Kidney (tissue), 14 donors: ENCODE data around the gene ASB1. TPM values are rescaled to one million over a fixed set of nuclear protein-coding genes. Genes with fewer than 3 reads are reported as not detected.

Experiments used
- DNase-seq, 5 donors: peaks; one replicate each; pipeline ENCODE4 v3.0.0-alpha.2; 2013 to 2020
- FAIRE-seq: peaks from 2 replicates; lab custom pipeline; 2012; peaks lifted over from hg19 to GRCh38; lab: Jason Lieb, UNC
- H3K27ac ChIP-seq, 2 donors: one replicate each; pipeline ENCODE4 v1.7.0; 2013; ENCODE audit warnings: low read depth in 2 of 2, low read length in 2 of 2, inconsistent platforms in 1 of 2
- H3K27me3 ChIP-seq: one replicate; pipeline ENCODE4 v1.7.1; 2013; ENCODE audit warnings: low read length, inconsistent platforms; ENCODE audit not compliant: control insufficient read depth, insufficient read depth
- H3K36me3 ChIP-seq, 3 donors: one replicate each; pipeline versions ENCODE4 v1.7.0 to v1.7.1; 2013; ENCODE audit warnings: low read length in 3 of 3, control low read depth in 1 of 3, inconsistent platforms in 1 of 3; ENCODE audit not compliant: insufficient read depth in 3 of 3, control insufficient read depth in 2 of 3
- H3K4me1 ChIP-seq, 3 donors: one replicate each; pipeline versions ENCODE4 v1.7.0 to v1.7.1; 2013; ENCODE audit warnings: low read length in 3 of 3, inconsistent platforms in 1 of 3, low read depth in 1 of 3; ENCODE audit not compliant: control insufficient read depth in 2 of 3, insufficient read depth in 2 of 3
- H3K4me3 ChIP-seq, 3 donors: one replicate each; pipeline versions ENCODE4 v1.7.0 to v1.8.1; 2013; ENCODE audit warnings: low read length in 3 of 3, control low read depth in 1 of 3, inconsistent platforms in 1 of 3
- H3K9ac ChIP-seq, 3 donors: one replicate each; pipeline versions ENCODE4 v1.7.0 to v1.7.1; 2013; ENCODE audit warnings: low read length in 3 of 3, control low read depth in 1 of 3, inconsistent platforms in 1 of 3
- H3K9me3 ChIP-seq, 3 donors: one replicate each; pipeline versions ENCODE4 v1.7.0 to v1.7.1; 2013; ENCODE audit warnings: low read length in 3 of 3, control low read depth in 1 of 3, inconsistent platforms in 1 of 3; ENCODE audit not compliant: control insufficient read depth in 2 of 3, insufficient read depth in 1 of 3
- CTCF ChIP-seq: IDR thresholded peaks from 3 replicates; pipeline ENCODE4 v1.5.1; 2012; ENCODE audit warnings: mild to moderate bottlenecking, moderate library complexity, borderline replicate concordance; ENCODE audit not compliant: insufficient read depth; ENCODE audit errors: extremely low read depth
- intact Hi-C: fragments of 100-400 bp; cut with DNase I; formaldehyde crosslinking; loops from one replicate; pipeline ENCODE4 v1.11.1; 2022
- polyA plus RNA-seq: library from polyadenylated mRNA; stranded (reverse); fragments of 350-450 nt; fragmentation: Illumina TruSeq; extraction: RNeasy Lipid Tissue Mini Kit (QIAGEN cat#74804); gene quantifications from one replicate; pipeline ENCODE4 v1.2.3, GENCODE V29; 2014; ENCODE audit warnings: low read depth, low replicate concordance; ENCODE audit not compliant: insufficient read depth
- total RNA-seq: library from RNA; stranded (reverse); fragmentation: NEBNext Ultra II Directional; extraction: Animal tissue kit (Norgen Biotek cat#: 25700); gene quantifications from one replicate; pipeline ENCODE4 v1.2.1, GENCODE V29; 2021
- donor health status: control.
- donor health status: control.
- donor health status: control.
- donor health status: control.
- donor health status: control.
- donor health status: DM: yes; HTN: yes; CAD: no.
- donor health status: Normal renal cell carcinoma (clear cell type).

The ASB1 gene
- total and polyA plus RNA-seq, 2 donors from 2014 or later = 28.1 to 29.4 TPM

GRCh38 chr2:238389988-238390589 lies 36.6 kb upstream of the ASB1 start:
- no peak for FAIRE-seq
- peak in 2 of 5 donors; percentile 17 to 25 for DNase-seq
- Histone ChIP-seq H3K9ac (no peak overlapping the region), H3K27ac (no peak overlapping the region), H3K9me3 (no peaks in the 10 kb centered on the region), H3K27me3 (no peaks in the 10 kb centered on the region), H3K4me3 (no peak overlapping the region), H3K36me3 (no peaks in the 10 kb centered on the region), H3K4me1 (peaks cover 0 to 3% (median 0%) of the 10 kb centered on the region in 3 donors)
- intact Hi-C loops = no loop called here
- TF ChIP-seq CTCF = no peak

GRCh38 chr2:238391042-238391689 lies 35.6 kb upstream of the ASB1 start:
- Histone ChIP-seq H3K36me3 (no peaks in the 10 kb centered on the region), H3K27me3 (no peaks in the 10 kb centered on the region), H3K27ac (no peak overlapping the region), H3K4me1 (peaks cover 0 to 3% (median 0%) of the 10 kb centered on the region in 3 donors), H3K9me3 (no peaks in the 10 kb centered on the region), H3K4me3 (no peak overlapping the region), H3K9ac (no peak overlapping the region)
- FAIRE-seq = no peak
- intact Hi-C loops = no loop called here
- no peak for TF ChIP-seq CTCF
- DNase-seq = no peak

GRCh38 chr2:238396663-238397062 lies 30.1 kb upstream of the ASB1 start:
- Histone ChIP-seq H3K9me3 (no peaks in the 10 kb centered on the region), H3K27me3 (no peaks in the 10 kb centered on the region), H3K27ac (no peak overlapping the region), H3K4me1 (no peaks in the 10 kb centered on the region), H3K36me3 (peaks cover 0 to 3% (median 2%) of the 10 kb centered on the region in 3 donors), H3K9ac (no peak overlapping the region), H3K4me3 (no peak overlapping the region)
- FAIRE-seq (no peak), DNase-seq (no peak)
- no peak for TF ChIP-seq CTCF
- intact Hi-C loops = no loop called here
